LNCaP clone FGC (cell line): ENCODE results near the gene PIM1.
"Not testable (repeated sequence)": the region's sequence is repeated elsewhere in the genome, so short reads cannot be mapped to it uniquely, and the experiment has no call there.

ENCODE experiments used
- DNase-seq: peaks from one replicate; pipeline ENCODE4 v3.0.0-alpha.2; 2011; ENCODE audit warnings: low read depth
- H3K4me3 ChIP-seq: 2 replicates; pipeline ENCODE4 v1.5.1; 2011; ENCODE audit warnings: mild to moderate bottlenecking, low read depth, low read length, control low read depth
- TF ChIP-seq, protein P1 (sequence below): IDR thresholded peaks from 2 replicates; pipeline ENCODE4 v1.5.1; 2012; ENCODE audit warnings: mild to moderate bottlenecking; ENCODE audit not compliant: control insufficient read depth, insufficient read depth; ENCODE audit errors: extremely low read depth

PIM1 gene

DNA sequence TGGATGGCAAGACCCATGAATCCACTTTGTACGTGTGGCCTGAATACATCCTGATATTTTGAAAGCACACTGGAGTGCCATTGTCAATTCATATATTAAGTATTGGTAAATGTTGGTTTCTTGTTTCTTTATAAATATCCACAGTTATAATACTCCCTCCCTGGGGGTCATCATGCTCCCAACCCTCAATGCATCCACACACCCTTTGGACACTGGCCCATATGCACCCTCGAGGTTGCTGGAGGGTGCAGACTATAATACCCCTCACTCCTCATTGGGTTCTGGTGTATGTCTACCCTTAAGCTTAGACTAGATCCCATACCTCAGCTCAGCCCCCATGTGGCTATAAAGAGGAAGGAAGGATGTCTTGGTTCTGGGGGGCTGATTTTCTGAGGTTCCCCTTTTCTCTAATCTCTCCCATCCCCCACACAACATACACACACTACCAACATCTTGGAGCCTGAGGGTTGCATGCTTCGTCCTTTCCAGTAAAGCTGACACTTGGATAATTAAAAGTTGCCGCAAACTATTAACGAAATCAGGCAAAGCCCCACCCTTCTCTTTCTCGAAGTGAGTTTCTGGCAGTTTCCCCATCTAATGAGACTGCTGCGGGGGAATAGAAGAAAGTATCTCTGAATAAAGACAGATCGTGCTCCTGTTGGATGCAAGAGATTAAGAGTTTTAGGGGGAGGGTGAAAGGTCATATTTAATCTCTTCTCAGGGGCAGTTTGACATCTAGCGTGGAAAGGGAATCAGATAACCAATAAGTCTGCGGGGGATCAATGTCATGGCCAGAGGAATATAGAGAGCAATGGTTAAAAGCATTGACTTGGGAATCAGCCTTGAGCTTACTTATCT is 7.4 kb downstream of the PIM1 start:
- no peak overlapping the region for H3K4me3 ChIP-seq
- TF ChIP-seq, protein P1, sequence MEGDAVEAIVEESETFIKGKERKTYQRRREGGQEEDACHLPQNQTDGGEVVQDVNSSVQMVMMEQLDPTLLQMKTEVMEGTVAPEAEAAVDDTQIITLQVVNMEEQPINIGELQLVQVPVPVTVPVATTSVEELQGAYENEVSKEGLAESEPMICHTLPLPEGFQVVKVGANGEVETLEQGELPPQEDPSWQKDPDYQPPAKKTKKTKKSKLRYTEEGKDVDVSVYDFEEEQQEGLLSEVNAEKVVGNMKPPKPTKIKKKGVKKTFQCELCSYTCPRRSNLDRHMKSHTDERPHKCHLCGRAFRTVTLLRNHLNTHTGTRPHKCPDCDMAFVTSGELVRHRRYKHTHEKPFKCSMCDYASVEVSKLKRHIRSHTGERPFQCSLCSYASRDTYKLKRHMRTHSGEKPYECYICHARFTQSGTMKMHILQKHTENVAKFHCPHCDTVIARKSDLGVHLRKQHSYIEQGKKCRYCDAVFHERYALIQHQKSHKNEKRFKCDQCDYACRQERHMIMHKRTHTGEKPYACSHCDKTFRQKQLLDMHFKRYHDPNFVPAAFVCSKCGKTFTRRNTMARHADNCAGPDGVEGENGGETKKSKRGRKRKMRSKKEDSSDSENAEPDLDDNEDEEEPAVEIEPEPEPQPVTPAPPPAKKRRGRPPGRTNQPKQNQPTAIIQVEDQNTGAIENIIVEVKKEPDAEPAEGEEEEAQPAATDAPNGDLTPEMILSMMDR: no peak
- DNase-seq: no peak

DNA sequence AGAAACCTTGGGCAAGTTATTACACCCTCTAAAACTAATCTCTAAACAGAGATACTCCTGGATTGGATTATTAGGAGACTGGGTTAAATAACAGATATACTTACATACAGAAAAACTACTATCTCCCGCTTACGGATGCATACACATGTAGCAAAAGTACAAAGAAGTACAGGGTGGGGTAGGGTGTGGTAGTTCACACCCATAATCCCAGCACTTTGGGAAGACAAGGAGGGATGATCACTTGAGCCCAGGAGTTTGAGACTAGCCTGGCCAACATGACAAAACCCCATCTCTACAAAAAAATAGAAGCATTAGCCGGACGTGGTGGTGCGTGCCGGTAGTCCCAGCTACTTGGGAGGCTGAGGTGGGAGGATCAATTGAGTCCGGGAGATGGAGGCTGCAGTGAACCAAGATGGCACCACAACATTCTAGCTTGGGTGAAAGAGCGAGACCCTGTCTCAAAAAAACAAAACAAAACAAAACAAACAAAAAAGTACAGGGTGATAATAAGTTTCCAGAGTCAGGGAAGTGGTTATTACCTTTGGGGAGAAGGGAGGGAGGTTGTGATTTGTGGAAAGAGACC is 8.1 kb downstream of the PIM1 start:
- TF ChIP-seq, protein P1: no peak
- H3K4me3 ChIP-seq: no peak overlapping the region
- no peak for DNase-seq

DNA sequence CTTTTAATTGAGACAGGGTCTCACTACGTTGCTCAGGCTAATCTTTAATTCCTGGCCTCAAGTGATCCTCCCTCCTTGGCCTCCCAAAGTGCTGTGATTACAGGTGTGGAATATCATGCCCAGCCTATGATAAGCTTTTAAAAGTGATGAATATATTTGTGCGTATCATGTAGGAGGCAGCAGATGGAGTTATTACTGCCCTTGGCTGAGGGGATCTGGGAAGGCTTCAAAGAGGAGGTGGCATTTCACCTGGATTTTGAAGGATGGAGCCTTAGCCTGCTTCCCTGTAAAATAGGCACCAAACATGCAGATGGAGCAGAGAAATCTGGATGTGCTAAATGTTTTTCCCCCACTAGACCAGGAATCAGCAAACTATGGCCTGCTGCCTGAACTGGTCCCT is 10.1 kb downstream of the PIM1 start:
- no peak overlapping the region for H3K4me3 ChIP-seq
- DNase-seq: no peak
- TF ChIP-seq, protein P1: no peak

DNA sequence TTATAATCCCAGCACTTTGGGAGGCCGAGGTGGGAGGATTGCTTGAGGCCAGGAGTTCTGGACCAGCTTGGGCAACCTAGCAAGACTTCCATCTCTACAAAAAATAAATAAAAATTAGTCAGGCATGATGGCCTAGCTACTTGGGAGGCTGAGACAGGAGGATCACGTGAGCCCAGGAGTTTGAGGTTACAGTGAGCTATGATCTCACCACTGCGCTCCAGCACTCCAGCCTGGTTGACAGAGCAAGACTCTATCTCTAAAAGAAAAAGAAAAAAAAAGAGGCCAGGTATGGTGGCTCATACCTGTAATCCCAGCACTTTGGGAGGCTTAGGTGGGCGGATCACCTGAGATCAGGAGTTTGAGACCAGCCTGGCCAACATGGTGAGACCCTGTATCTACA is 10.7 kb downstream of the PIM1 start:
- not testable (repeated sequence) for DNase-seq, H3K4me3 ChIP-seq

DNA sequence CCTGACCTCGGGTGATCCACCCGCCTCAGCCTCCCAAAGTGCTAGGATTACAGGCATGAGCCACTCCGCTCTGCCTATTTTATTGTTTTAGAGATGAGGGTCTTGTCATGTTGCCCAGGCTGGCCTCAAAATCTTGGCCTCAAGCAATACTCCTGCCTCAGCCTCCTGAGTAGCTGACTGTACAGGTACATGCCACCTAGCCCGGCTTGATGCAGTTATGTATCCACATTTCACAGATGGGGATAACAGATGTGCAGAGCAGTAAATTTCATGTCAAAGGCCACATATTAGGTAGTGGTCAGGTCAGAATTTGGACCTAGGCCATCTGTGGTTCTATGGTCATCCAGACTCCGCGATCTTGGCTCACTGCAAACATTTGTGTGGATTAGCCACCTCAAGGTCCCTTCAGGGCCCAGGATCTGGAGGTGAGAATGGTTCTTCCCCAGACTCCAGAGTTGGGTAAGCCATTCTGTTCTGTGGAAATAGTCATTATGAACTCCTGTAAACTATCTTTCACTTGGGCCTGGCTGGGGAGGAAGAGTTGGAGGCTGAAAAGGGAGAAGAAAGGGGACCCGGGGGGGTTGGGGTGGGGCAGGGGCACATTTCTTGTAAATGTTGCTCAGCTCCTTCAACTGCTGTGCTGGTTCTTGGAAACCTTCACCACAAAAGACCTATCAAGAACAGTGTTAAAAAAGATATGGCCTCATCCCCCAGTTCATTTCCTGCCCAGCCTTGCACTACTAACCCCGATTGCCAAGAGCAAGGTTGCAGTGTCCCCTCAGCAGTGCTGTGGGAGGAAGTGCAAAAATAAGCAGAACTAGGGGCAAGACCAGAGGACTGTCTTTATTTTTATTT is 13.0 kb downstream of the PIM1 start:
- no peak overlapping the region for H3K4me3 ChIP-seq
- no peak for DNase-seq
- TF ChIP-seq, protein P1: no peak

DNA sequence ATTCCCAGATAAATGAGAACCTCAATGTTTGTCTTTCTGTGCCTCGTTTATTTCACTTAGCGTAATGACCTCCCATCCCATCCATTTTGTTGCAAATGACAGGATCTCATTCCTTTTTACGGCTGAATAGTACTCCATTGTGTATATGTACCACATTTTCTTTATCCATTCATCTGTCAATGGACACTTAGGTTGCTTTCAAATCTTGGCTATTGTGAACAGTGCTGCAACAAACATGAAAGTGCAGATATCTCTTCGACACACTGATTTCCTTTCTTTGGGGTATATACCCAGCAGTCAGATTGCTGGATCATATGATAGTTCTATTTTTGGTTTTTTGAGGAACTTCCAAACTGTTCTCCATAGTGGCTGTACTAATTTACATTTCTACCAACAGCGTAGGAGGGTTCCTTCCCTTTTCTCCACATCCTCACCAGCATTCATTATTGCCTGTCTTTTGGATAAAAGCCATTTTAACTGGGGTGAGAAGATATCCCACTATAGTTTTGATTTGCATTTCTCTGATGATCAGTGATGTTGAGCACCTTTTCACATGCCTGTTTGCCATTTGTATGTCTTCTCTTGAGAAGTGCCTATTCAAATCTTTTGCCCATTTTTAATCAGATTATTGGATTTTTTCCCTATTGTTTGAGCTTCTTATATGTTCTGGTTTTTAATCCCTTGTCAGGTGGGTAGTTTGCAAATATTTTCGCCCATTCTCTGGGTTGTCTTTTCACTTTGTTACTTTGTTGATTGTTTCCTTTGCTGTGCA is 16.2 kb downstream of the PIM1 start:
- not testable (repeated sequence) for DNase-seq, H3K4me3 ChIP-seq

DNA sequence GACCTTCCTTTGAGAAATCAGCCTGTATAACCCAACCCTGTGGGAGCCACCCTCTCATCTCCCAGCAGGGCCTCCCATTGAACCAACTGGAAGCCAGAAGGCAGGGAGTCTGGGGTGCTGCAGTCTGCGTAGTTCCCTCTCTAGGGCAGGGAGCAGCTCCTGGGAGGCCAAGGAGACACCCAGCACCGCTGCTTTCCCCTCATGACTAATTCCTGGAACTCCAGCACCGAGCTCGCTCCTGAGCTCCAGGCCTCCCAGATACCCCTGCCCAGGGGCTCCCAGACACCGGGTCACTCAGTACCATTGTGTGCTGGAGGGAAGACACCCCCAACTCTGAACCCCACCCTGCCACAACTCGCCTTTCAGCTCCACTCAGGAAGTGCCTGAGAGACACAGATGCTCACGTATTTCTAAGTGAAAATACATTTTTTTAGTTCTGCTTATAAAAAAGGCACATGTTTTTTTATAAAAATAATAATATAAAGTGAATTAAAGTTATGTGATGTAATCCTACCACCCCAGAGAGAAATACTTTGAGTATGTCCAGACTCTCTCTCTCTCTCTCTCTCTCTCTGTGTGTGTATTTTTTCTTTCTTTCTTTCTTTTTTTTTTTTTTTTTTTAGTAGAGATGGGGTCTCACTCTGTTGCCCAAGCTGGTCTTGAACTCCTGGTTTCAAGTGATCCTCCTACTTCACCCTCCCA is 17.5 kb downstream of the PIM1 start:
- TF ChIP-seq, protein P1: no peak
- no peak overlapping the region for H3K4me3 ChIP-seq
- no peak for DNase-seq
